AG10803 (cell line): Measurements from ENCODE around the gene TMEM169.

Experiments used
- DNase-seq: peaks from one replicate; pipeline ENCODE4 v3.0.0; 2010; ENCODE audit warnings: low read depth
- H3K4me3 ChIP-seq: 2 replicates; pipeline ENCODE4 v1.5.1; 2011; ENCODE audit warnings: mild to moderate bottlenecking, low read length, control low read depth
- CTCF ChIP-seq: conservative IDR thresholded peaks from 2 replicates; pipeline ENCODE4 v1.5.1; 2011; ENCODE audit warnings: mild to moderate bottlenecking, low read length, control low read depth, inconsistent platforms

Gene TMEM169

DNA sequence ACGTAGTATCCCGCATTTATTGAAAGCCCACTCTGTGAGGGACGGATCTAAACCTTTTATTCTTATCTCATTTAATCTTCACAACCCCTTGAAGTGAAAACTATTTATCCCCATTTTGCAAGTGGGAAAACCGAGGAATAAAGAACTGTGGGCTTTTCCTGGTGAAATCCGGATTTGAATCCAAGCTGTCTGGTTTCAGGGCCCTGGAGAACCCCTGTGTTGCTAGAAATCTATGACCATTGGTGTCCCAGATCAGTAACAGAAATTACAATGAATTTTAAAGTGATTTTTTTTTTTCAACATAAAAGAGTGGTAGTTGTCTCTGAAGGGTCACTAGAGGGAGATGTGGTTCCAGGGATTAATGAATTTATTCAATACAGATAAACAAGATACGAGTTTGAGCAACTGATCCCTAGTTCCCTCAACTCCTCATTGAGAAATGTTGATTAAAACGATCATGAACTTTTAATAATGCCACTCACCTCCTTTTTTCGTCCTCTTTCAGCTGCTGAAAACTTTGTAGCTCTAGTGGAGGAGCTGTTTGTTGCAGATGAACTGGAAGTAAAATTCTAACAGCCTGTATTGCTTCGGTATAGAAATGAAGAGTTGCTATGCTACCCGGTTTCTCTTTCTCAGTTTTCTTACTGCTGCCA, 28.4 kb downstream of the TMEM169 start:
- H3K4me3 ChIP-seq: peak overlapping the region; percentile 98
- TF ChIP-seq CTCF: peak; percentile 70
- peak; percentile 76 for DNase-seq

DNA sequence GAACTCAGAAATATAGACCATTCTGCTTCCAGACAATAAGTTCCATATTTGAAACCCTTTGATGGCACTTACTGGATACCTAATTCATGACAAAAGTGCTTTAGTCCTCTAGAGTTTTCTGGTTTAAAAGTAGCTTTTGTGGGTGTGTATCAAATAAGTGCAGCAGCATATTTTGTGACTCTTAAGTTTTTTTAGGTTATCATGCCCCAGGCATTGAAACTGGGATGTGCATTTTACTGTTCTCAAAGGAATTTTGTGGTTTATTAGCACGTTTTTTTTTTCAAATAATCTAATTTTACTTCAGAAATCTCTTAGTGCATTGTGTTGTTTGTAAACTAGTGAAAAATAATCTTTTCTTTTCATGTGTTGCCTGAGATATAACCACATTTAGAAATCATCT, 28.9 kb downstream of the TMEM169 start:
- TF ChIP-seq CTCF: no peak
- H3K4me3 ChIP-seq: peak overlapping the region; percentile 98
- peak; percentile 11 for DNase-seq

DNA sequence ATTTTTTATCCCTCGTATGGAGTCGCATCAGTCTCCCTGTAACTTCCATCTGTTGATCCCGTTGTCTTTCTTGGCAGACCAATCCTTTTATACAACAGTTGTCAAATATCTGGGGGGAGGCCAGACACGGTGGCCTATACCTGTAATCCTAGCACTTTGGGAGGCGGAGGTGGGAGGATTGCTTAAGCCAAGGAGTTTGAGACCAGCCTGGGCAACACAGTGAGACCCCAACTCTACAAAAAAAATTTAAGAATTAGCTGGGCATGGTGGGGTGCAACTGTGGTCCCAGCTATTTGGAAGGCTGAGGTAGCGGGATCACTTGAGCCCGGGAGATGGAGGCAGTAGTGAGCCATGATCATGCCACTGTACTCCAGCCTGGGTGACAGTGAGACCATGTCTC, 29.4 kb downstream of the TMEM169 start:
- no peak for DNase-seq
- TF ChIP-seq CTCF: no peak
- H3K4me3 ChIP-seq: no peak overlapping the region

DNA sequence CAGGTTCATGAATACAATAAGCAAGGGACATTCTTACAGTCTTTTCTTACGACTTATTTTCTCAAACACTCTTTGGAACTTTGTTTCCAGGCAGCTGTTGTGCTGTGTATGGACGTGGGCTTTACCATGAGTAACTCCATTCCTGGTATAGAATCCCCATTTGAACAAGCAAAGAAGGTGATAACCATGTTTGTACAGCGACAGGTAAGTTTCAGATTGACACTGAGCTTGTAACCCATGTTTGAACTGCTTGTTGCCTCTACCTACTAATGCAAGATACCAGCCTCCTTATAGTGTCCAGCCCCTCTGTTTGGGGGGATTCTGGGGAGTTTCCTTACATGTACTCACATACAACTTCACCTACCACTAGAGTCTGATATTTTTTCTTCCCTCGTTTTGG, 31.2 kb downstream of the TMEM169 start:
- no peak for TF ChIP-seq CTCF
- DNase-seq: no peak
- no peak overlapping the region for H3K4me3 ChIP-seq

DNA sequence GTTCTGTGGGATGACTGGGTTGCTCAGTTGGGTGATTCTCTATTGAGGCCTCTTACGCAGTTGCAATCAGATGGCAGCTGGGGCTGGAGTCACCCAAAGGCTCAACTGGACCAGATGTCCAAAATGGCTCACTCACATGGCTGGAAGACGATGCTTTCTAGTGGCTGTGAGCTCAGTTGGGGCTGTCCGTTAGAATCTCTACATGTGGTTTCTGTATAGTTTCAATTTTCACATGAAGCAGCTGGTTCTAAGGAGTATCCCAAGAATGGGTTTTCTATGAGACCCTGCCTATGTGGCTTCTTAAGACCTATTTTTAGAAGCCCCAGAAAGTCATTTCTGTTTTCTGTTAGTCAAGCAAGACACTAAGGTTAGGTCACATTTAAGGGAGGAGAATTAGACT, 31.9 kb downstream of the TMEM169 start:
- no peak for TF ChIP-seq CTCF
- no peak overlapping the region for H3K4me3 ChIP-seq
- no peak for DNase-seq

DNA sequence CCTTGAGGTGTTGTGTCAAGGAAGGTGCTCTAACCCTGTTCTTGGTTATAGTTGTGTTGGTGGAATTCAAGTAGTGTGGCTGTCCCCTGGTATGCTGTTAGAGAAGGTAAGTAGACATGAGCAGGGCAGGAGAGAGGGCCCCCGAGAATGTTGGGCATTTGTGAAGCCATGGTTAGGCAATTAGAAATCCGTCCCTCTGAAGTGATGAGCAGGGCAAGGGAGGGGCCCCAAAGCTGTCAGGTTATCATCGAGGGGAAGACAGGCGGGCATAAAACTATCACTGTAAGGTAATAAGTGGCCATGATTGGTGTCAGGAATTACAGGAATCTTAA, 32.6 kb downstream of the TMEM169 start:
- no peak for TF ChIP-seq CTCF
- H3K4me3 ChIP-seq: no peak overlapping the region
- DNase-seq: no peak

DNA sequence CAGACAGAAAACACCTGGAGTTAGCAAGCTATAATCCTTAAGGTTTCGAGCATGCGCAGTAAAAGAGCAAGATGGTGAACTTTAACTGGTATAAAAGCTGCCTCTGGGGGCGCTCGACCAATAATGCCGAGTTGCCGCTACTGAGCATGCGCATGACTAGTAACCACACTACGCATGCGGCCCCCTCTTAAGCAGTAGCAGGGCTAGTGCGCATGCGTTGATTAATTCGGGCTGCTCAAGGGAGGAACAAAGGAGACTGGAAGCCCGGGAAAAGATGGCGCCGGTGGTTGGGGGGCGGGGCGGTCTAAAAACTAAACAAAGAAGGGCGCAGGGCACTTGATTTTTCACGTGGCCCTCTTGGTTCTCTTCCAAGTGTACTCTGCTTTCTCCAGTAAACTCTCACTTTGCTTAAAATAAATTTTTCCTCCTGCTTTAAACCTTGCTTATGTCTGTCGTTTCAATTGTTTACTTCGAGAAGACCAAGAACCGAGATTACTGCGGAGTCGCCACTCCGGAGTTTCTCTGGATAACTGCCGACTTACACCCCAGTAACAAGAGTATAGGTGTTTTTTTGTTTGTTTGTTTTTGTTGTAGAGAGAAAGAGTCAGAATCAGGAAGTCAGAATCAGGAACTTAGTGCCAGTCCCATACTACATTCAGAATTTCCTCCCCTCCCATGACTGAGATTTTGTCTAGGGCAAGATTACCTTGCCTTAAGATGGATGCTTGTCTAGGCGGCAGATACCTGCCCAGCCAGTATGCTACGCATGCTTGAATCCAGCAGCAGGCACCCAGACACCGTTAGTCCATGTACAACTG, 33.2 kb downstream of the TMEM169 start:
- peak; percentile 82 for TF ChIP-seq CTCF
- DNase-seq: peak; percentile 98

More for the DNA sequence above, 33.2 kb downstream of the TMEM169 start:
- peak overlapping the region; percentile 62 for H3K4me3 ChIP-seq
